H1 (cell line): ENCODE results near the gene DUSP10. TPM values are rescaled to one million over a fixed set of nuclear protein-coding genes. Genes with fewer than 3 reads are reported as not detected.

Experiments
- CBX8 ChIP-seq: fragments of 300-800, 300-1000 bp; sonication (generic); IDR thresholded peaks from 2 replicates; pipeline ENCODE4 v1.7.1; 2016; ENCODE audit warnings: low read depth, low read length, borderline replicate concordance
- SIX5 ChIP-seq: IDR thresholded peaks from 2 replicates; pipeline ENCODE4 v1.6.1; 2011; ENCODE audit warnings: mild to moderate bottlenecking, low read depth, low read length
- TAF1 ChIP-seq: IDR thresholded peaks from 2 replicates; pipeline ENCODE4 v1.6.1; 2011; ENCODE audit warnings: mild to moderate bottlenecking, low read depth, low read length
- polyA plus RNA-seq, 7 experiments: library from polyadenylated mRNA; depleted of rRNA in 3 of 7; stranded (reverse) in 5 of 7; unstranded in 2 of 7; fragments of >200 nt in 5 of 7; fragments of 200-250 nt in 2 of 7; gene quantifications; 1 replicate in 5 of 7; 2 replicates in 1 of 7; 4 replicates in 1 of 7; pipeline versions ENCODE4 v1.2.1 to v1.2.3, GENCODE V29; 2011 to 2013; ENCODE audit warnings: missing spikeins in 2 of 7, mixed read lengths in 2 of 7
- total RNA-seq: library from RNA; stranded (reverse); fragmentation: NEBNext Ultra II Directional; extraction: Animal tissue kit (Norgen Biotek cat#: 25700); gene quantifications from 2 replicates; pipeline ENCODE4 v1.2.1, GENCODE V29; 2021
- TF ChIP-seq, protein P1 (sequence below): fragments of 300-600 bp; sonication (generic); IDR thresholded peaks from 2 replicates; pipeline ENCODE4 v1.7.1; 2012; ENCODE audit warnings: low read length, moderate library complexity, mild to moderate bottlenecking, inconsistent platforms; ENCODE audit not compliant: insufficient replicate concordance

Gene DUSP10
- total and polyA plus RNA-seq, 2 of the 8 experiments (the other 6 are each of a cell fraction or from before 2014, with no cell fraction given) = 1.2 TPM

DNA sequence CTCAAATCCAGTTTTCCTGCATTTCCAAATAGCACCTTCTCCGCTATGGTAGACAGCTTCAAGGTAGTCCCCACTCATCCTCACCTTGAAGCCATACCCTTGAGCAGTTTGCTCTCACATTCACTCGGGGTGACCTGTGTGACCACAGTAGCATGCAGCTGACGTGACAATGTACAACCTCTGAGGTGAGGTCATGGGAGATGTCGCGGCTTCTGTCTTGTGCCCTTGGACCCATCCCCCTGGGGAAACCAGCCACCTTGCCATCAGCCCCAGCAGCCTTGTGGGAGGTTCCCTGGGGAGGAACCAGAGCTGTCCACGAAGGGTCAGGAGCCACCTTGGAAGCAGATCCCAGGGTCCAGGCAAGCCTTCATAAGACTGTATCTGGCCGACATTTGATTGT, 38.3 kb upstream of the DUSP10 start (continued):
- TF ChIP-seq, protein P1, sequence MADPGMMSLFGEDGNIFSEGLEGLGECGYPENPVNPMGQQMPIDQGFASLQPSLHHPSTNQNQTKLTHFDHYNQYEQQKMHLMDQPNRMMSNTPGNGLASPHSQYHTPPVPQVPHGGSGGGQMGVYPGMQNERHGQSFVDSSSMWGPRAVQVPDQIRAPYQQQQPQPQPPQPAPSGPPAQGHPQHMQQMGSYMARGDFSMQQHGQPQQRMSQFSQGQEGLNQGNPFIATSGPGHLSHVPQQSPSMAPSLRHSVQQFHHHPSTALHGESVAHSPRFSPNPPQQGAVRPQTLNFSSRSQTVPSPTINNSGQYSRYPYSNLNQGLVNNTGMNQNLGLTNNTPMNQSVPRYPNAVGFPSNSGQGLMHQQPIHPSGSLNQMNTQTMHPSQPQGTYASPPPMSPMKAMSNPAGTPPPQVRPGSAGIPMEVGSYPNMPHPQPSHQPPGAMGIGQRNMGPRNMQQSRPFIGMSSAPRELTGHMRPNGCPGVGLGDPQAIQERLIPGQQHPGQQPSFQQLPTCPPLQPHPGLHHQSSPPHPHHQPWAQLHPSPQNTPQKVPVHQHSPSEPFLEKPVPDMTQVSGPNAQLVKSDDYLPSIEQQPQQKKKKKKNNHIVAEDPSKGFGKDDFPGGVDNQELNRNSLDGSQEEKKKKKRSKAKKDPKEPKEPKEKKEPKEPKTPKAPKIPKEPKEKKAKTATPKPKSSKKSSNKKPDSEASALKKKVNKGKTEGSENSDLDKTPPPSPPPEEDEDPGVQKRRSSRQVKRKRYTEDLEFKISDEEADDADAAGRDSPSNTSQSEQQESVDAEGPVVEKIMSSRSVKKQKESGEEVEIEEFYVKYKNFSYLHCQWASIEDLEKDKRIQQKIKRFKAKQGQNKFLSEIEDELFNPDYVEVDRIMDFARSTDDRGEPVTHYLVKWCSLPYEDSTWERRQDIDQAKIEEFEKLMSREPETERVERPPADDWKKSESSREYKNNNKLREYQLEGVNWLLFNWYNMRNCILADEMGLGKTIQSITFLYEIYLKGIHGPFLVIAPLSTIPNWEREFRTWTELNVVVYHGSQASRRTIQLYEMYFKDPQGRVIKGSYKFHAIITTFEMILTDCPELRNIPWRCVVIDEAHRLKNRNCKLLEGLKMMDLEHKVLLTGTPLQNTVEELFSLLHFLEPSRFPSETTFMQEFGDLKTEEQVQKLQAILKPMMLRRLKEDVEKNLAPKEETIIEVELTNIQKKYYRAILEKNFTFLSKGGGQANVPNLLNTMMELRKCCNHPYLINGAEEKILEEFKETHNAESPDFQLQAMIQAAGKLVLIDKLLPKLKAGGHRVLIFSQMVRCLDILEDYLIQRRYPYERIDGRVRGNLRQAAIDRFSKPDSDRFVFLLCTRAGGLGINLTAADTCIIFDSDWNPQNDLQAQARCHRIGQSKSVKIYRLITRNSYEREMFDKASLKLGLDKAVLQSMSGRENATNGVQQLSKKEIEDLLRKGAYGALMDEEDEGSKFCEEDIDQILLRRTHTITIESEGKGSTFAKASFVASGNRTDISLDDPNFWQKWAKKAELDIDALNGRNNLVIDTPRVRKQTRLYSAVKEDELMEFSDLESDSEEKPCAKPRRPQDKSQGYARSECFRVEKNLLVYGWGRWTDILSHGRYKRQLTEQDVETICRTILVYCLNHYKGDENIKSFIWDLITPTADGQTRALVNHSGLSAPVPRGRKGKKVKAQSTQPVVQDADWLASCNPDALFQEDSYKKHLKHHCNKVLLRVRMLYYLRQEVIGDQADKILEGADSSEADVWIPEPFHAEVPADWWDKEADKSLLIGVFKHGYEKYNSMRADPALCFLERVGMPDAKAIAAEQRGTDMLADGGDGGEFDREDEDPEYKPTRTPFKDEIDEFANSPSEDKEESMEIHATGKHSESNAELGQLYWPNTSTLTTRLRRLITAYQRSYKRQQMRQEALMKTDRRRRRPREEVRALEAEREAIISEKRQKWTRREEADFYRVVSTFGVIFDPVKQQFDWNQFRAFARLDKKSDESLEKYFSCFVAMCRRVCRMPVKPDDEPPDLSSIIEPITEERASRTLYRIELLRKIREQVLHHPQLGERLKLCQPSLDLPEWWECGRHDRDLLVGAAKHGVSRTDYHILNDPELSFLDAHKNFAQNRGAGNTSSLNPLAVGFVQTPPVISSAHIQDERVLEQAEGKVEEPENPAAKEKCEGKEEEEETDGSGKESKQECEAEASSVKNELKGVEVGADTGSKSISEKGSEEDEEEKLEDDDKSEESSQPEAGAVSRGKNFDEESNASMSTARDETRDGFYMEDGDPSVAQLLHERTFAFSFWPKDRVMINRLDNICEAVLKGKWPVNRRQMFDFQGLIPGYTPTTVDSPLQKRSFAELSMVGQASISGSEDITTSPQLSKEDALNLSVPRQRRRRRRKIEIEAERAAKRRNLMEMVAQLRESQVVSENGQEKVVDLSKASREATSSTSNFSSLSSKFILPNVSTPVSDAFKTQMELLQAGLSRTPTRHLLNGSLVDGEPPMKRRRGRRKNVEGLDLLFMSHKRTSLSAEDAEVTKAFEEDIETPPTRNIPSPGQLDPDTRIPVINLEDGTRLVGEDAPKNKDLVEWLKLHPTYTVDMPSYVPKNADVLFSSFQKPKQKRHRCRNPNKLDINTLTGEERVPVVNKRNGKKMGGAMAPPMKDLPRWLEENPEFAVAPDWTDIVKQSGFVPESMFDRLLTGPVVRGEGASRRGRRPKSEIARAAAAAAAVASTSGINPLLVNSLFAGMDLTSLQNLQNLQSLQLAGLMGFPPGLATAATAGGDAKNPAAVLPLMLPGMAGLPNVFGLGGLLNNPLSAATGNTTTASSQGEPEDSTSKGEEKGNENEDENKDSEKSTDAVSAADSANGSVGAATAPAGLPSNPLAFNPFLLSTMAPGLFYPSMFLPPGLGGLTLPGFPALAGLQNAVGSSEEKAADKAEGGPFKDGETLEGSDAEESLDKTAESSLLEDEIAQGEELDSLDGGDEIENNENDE = no peak
- TF ChIP-seq SIX5 (no peak), TAF1 (no peak), CBX8 (no peak)
